K562 (cell line): ENCODE measurements around the gene OPRD1. TPM values are rescaled to one million over a fixed set of nuclear protein-coding genes. Genes with fewer than 3 reads are reported as not detected.

Experiments used
- BCLAF1 ChIP-seq, 2 experiments: fragments of 450-650 bp in 1 of 2; IDR thresholded peaks; 2 replicates each; pipeline ENCODE4 v1.6.1; 2011 to 2017; ENCODE audit warnings: low read depth in 2 of 2, antibody characterized with exemption in 1 of 2, borderline replicate concordance in 1 of 2, low read length in 1 of 2, mild to moderate bottlenecking in 1 of 2, mixed read lengths in 1 of 2; ENCODE audit not compliant: control insufficient read depth in 1 of 2
- ETV1 ChIP-seq: fragments of 450-650 bp; conservative IDR thresholded peaks from 2 replicates; pipeline ENCODE4 v1.6.1; 2016; ENCODE audit warnings: missing genetic modification characterization, control low read depth, low read depth, missing compliant biosample characterization
- LCOR ChIP-seq: sonication (generic); formaldehyde crosslinking; IDR thresholded peaks from 2 replicates; pipeline ENCODE4 v1.8.0; 2022; ENCODE audit warnings: mild to moderate bottlenecking, missing genetic modification reagents
- NRF1 ChIP-seq, 2 experiments: fragments of 450-650 bp; IDR thresholded peaks in 1 of 2; conservative IDR thresholded peaks in 1 of 2; 2 replicates each; pipeline ENCODE4 v1.6.1; 2014; ENCODE audit warnings: mild to moderate bottlenecking in 2 of 2
- OTX1 ChIP-seq: fragments of 450-650 bp; formaldehyde crosslinking; IDR thresholded peaks from 2 replicates; pipeline ENCODE4 v1.4.0; 2022; ENCODE audit warnings: mild to moderate bottlenecking
- POLR2G ChIP-seq: fragments of 200-400 bp; formaldehyde crosslinking; IDR thresholded peaks from 2 replicates; pipeline ENCODE4 v1.6.1; 2017; ENCODE audit warnings: low read depth, mild to moderate bottlenecking, antibody characterized with exemption, low read length, moderate library complexity
- RCOR1 ChIP-seq, 2 experiments: IDR thresholded peaks; 2 replicates each; pipeline ENCODE4 v1.6.1; 2012; ENCODE audit warnings: low read depth in 2 of 2, low read length in 2 of 2, borderline replicate concordance in 1 of 2, improper control_type of control experiment in 1 of 2
- SRF ChIP-seq, 2 experiments: fragments of 250-450, 450-650 bp in 1 of 2; sonication (Bioruptor Pico) in 1 of 2; sonication (generic) in 1 of 2; formaldehyde crosslinking; IDR thresholded peaks; 2 replicates each; pipeline versions ENCODE4 v1.5.0 to v1.5.1; 2020 to 2022; ENCODE audit warnings: mild to moderate bottlenecking in 1 of 2, missing genetic modification reagents in 1 of 2
- ZBTB33 ChIP-seq: sonication (generic); formaldehyde crosslinking; IDR thresholded peaks from 2 replicates; pipeline ENCODE4 v1.8.1; 2023; ENCODE audit warnings: mild to moderate bottlenecking, missing genetic modification reagents
- ZFP30 ChIP-seq: fragments of 250-450 bp; sonication (Bioruptor Pico); IDR thresholded peaks from 2 replicates; pipeline ENCODE4 v1.8.0; 2022; ENCODE audit warnings: moderate library complexity, mild to moderate bottlenecking, inconsistent platforms, borderline replicate concordance
- ZNF134 ChIP-seq: fragments of 250-450 bp; sonication (Bioruptor Pico); conservative IDR thresholded peaks from 2 replicates; pipeline ENCODE4 v1.4.0; 2020
- polyA plus RNA-seq, 8 experiments: library from polyadenylated mRNA; depleted of rRNA in 4 of 8; stranded (reverse) in 5 of 8; unstranded in 3 of 8; fragments of >200 nt; fragmentation: Nextera tagmentation in 2 of 8; fragmentation: Illumina TruSeq in 1 of 8; extraction: Ambion mirVana in 2 of 8; extraction: Trizol in 1 of 8; gene quantifications; 2 replicates each; pipeline versions ENCODE4 v1.2.1 to v1.2.3, GENCODE V29; 2011 to 2014; ENCODE audit warnings: inconsistent platforms in 1 of 8, missing spikeins in 1 of 8
- total RNA-seq, 7 experiments: library from RNA; depleted of rRNA in 6 of 7; stranded (reverse); fragments of >200 nt in 6 of 7; fragmentation: Illumina TruSeq in 2 of 7; extraction: Trizol in 2 of 7; gene quantifications; 2 replicates each; pipeline versions ENCODE4 v1.2.1 to v1.2.3, GENCODE V29; 2011 to 2021; ENCODE audit warnings: low replicate concordance in 1 of 7

The OPRD1 gene
- total and polyA plus RNA-seq, 9 of the 15 experiments (the other 6 are each of a cell fraction or from before 2014, with no cell fraction given): under 0.01 to 0.03 (median under 0.01) TPM; not detected in 6

GRCh38 chr1:28775121-28775942, 36.6 kb upstream of the OPRD1 start (continued):
- TF ChIP-seq BCLAF1 (IDR thresholded peaks at IDR 0.05; ENCODE audit: borderline replicate concordance in 1 of 2, control insufficient read depth in 1 of 2, low read depth in 2 of 2, low read length in 1 of 2) (no peak), NRF1 (conservative IDR thresholded peaks at IDR 0.05 in 1 of 2, IDR thresholded peaks at IDR 0.05 in 1 of 2) (0 out of 4 replicates have a peak, but pooled peaks of 1 of the 2 experiments have one; percentile 23), ZNF134 (CRISPR knock-in tag) (no peak), POLR2G (peak; percentile 70), RCOR1 (IDR thresholded peaks at IDR 0.05; ENCODE audit: borderline replicate concordance in 1 of 2, low read depth in 2 of 2, low read length in 2 of 2) (no peak), ZBTB33 (CRISPR knock-in tag) (peak; percentile 69), SRF (CRISPR knock-in tag; IDR thresholded peaks at IDR 0.05) (no peak), LCOR (CRISPR knock-in tag) (no peak), ZFP30 (no peak), ETV1 (no peak), OTX1 (CRISPR knock-in tag) (no peak)
